ENCODE data around the gene TMEM62.

The TMEM62 gene

GRCh38 chr15:43208052-43209002 is 74.9 kb downstream of the TMEM62 start:
- Histone ChIP-seq H3K4me3 (ENCODE audit: low read length) (no peak overlapping the region), H3K36me3 (ENCODE audit: control insufficient read depth, insufficient read depth, low read length) (no peaks in the 10 kb centered on the region), H3K4me1 (ENCODE audit: control insufficient read depth, insufficient read depth, low read length) (no peaks in the 10 kb centered on the region; the same call in 1 of the 2 replicates), H3K27me3 (ENCODE audit: control insufficient read depth, insufficient read depth, low read length) (no peaks in the 10 kb centered on the region), H3K27ac (ENCODE audit: low read length) (no peak overlapping the region), H3K9me3 (ENCODE audit: control insufficient read depth, insufficient read depth, low read length) (no peaks in the 10 kb centered on the region)
- WGBS (ENCODE audit: insufficient coverage, insufficient read length): no CpG with 5 or more reads among the region's 23 CpGs
- no peak for DNase-seq (ENCODE audit: low read depth, low spot score)

- Histone ChIP-seq H3K4me3 (ENCODE audit: low read length) (no peak overlapping the region), H3K36me3 (ENCODE audit: control insufficient read depth, insufficient read depth, low read length) (no peaks in the 10 kb centered on the region), H3K9me3 (ENCODE audit: control insufficient read depth, insufficient read depth, low read length) (no peaks in the 10 kb centered on the region), H3K27me3 (ENCODE audit: control insufficient read depth, insufficient read depth, low read length) (no peaks in the 10 kb centered on the region), H3K4me1 (ENCODE audit: control insufficient read depth, insufficient read depth, low read length) (no peaks in the 10 kb centered on the region; the same call in 1 of the 2 replicates), H3K27ac (ENCODE audit: low read length) (no peak overlapping the region)
- WGBS (ENCODE audit: insufficient coverage, insufficient read length): no CpG with 5 or more reads among the region's 13 CpGs
- no peak for DNase-seq (ENCODE audit: low read depth, low spot score)
Measured at GRCh38 chr15:43209059-43209824, 75.9 kb downstream of the TMEM62 start.

GRCh38 chr15:43210172-43210745 is 76.9 kb downstream of the TMEM62 start:
- no peaks in the 10 kb centered on the region for H3K36me3 ChIP-seq (ENCODE audit: control insufficient read depth, insufficient read depth, low read length)
- H3K27me3 ChIP-seq (ENCODE audit: control insufficient read depth, insufficient read depth, low read length): no peaks in the 10 kb centered on the region
- no peak for DNase-seq (ENCODE audit: low read depth, low spot score)
- no CpG with 5 or more reads among the region's 15 CpGs for WGBS (ENCODE audit: insufficient coverage, insufficient read length)
- no peaks in the 10 kb centered on the region; the same call in 1 of the 2 replicates for H3K4me1 ChIP-seq (ENCODE audit: control insufficient read depth, insufficient read depth, low read length)
- H3K4me3 ChIP-seq (ENCODE audit: low read length): no peak overlapping the region
- H3K27ac ChIP-seq (ENCODE audit: low read length): no peak overlapping the region
- no peaks in the 10 kb centered on the region for H3K9me3 ChIP-seq (ENCODE audit: control insufficient read depth, insufficient read depth, low read length)

- no peak overlapping the region for H3K27ac ChIP-seq (ENCODE audit: low read length)
- H3K27me3 ChIP-seq (ENCODE audit: control insufficient read depth, insufficient read depth, low read length): no peaks in the 10 kb centered on the region
- no peaks in the 10 kb centered on the region for H3K36me3 ChIP-seq (ENCODE audit: control insufficient read depth, insufficient read depth, low read length)
- DNase-seq (ENCODE audit: low read depth, low spot score): no peak
- no CpG with 5 or more reads among the region's 9 CpGs for WGBS (ENCODE audit: insufficient coverage, insufficient read length)
- no peaks in the 10 kb centered on the region for H3K9me3 ChIP-seq (ENCODE audit: control insufficient read depth, insufficient read depth, low read length)
- no peak overlapping the region for H3K4me3 ChIP-seq (ENCODE audit: low read length)
- H3K4me1 ChIP-seq (ENCODE audit: control insufficient read depth, insufficient read depth, low read length): no peaks in the 10 kb centered on the region; the same call in 1 of the 2 replicates
Measured at GRCh38 chr15:43210807-43211206, 77.4 kb downstream of the TMEM62 start.

GRCh38 chr15:43211224-43211735 is 77.9 kb downstream of the TMEM62 start:
- no CpG with 5 or more reads among the region's 4 CpGs for WGBS (ENCODE audit: insufficient coverage, insufficient read length)
- DNase-seq (ENCODE audit: low read depth, low spot score): no peak

GRCh38 chr15:43212299-43212698 is 78.9 kb downstream of the TMEM62 start:
- Histone ChIP-seq H3K4me3 (ENCODE audit: low read length) (no peak overlapping the region), H3K27ac (ENCODE audit: low read length) (no peak overlapping the region), H3K27me3 (ENCODE audit: control insufficient read depth, insufficient read depth, low read length) (no peaks in the 10 kb centered on the region), H3K4me1 (ENCODE audit: control insufficient read depth, insufficient read depth, low read length) (no peaks in the 10 kb centered on the region; the same call in 1 of the 2 replicates), H3K9me3 (ENCODE audit: control insufficient read depth, insufficient read depth, low read length) (no peaks in the 10 kb centered on the region), H3K36me3 (ENCODE audit: control insufficient read depth, insufficient read depth, low read length) (no peaks in the 10 kb centered on the region)
- no CpG with 5 or more reads among the region's 8 CpGs for WGBS (ENCODE audit: insufficient coverage, insufficient read length)
- no peak for DNase-seq (ENCODE audit: low read depth, low spot score)

More at GRCh38 chr15:43211224-43211735, 77.9 kb downstream of the TMEM62 start:
- no peak overlapping the region for H3K27ac ChIP-seq (ENCODE audit: low read length)
- no peak overlapping the region for H3K4me3 ChIP-seq (ENCODE audit: low read length)
- no peaks in the 10 kb centered on the region for H3K9me3 ChIP-seq (ENCODE audit: control insufficient read depth, insufficient read depth, low read length)
- H3K36me3 ChIP-seq (ENCODE audit: control insufficient read depth, insufficient read depth, low read length): no peaks in the 10 kb centered on the region
- no peaks in the 10 kb centered on the region for H3K27me3 ChIP-seq (ENCODE audit: control insufficient read depth, insufficient read depth, low read length)
- H3K4me1 ChIP-seq (ENCODE audit: control insufficient read depth, insufficient read depth, low read length): no peaks in the 10 kb centered on the region; the same call in 1 of the 2 replicates

- Histone ChIP-seq H3K36me3 (ENCODE audit: control insufficient read depth, insufficient read depth, low read length) (no peaks in the 10 kb centered on the region), H3K27me3 (ENCODE audit: control insufficient read depth, insufficient read depth, low read length) (no peaks in the 10 kb centered on the region), H3K4me1 (ENCODE audit: control insufficient read depth, insufficient read depth, low read length) (no peaks in the 10 kb centered on the region; the same call in 1 of the 2 replicates), H3K9me3 (ENCODE audit: control insufficient read depth, insufficient read depth, low read length) (no peaks in the 10 kb centered on the region), H3K4me3 (ENCODE audit: low read length) (no peak overlapping the region), H3K27ac (ENCODE audit: low read length) (no peak overlapping the region)
- no peak for DNase-seq (ENCODE audit: low read depth, low spot score)
Measured at GRCh38 chr15:43212951-43213350, 79.6 kb downstream of the TMEM62 start.

GRCh38 chr15:43213466-43213865 is 80.1 kb downstream of the TMEM62 start:
- Histone ChIP-seq H3K9me3 (ENCODE audit: control insufficient read depth, insufficient read depth, low read length) (no peaks in the 10 kb centered on the region), H3K4me3 (ENCODE audit: low read length) (no peak overlapping the region), H3K36me3 (ENCODE audit: control insufficient read depth, insufficient read depth, low read length) (no peaks in the 10 kb centered on the region), H3K27me3 (ENCODE audit: control insufficient read depth, insufficient read depth, low read length) (no peaks in the 10 kb centered on the region), H3K4me1 (ENCODE audit: control insufficient read depth, insufficient read depth, low read length) (no peaks in the 10 kb centered on the region; the same call in 1 of the 2 replicates), H3K27ac (ENCODE audit: low read length) (no peak overlapping the region)
- WGBS (ENCODE audit: insufficient coverage, insufficient read length): no CpG with 5 or more reads among the region's 5 CpGs
- no peak for DNase-seq (ENCODE audit: low read depth, low spot score)

- Histone ChIP-seq H3K27ac (ENCODE audit: low read length) (no peak overlapping the region), H3K27me3 (ENCODE audit: control insufficient read depth, insufficient read depth, low read length) (no peaks in the 10 kb centered on the region), H3K36me3 (ENCODE audit: control insufficient read depth, insufficient read depth, low read length) (no peaks in the 10 kb centered on the region), H3K9me3 (ENCODE audit: control insufficient read depth, insufficient read depth, low read length) (no peaks in the 10 kb centered on the region), H3K4me1 (ENCODE audit: control insufficient read depth, insufficient read depth, low read length) (no peaks in the 10 kb centered on the region; the same call in none of the 2 replicates), H3K4me3 (ENCODE audit: low read length) (no peak overlapping the region)
- no CpG with 5 or more reads among the region's 8 CpGs for WGBS (ENCODE audit: insufficient coverage, insufficient read length)
- DNase-seq (ENCODE audit: low read depth, low spot score): no peak
Measured at GRCh38 chr15:43214169-43214568, 80.8 kb downstream of the TMEM62 start.

Measured in iPS DF 6.9 (cell line).